ENCODE data around the gene TAL2. TPM values are rescaled to one million over a fixed set of nuclear protein-coding genes. Genes with fewer than 3 reads are reported as not detected.

The TAL2 gene
- total and polyA plus RNA-seq, 2 donors (not counting 3 experiments of a cell fraction or from before 2014, with no cell fraction given): 0.30 TPM; not detected in 1

GRCh38 chr9:105661011-105661410, 1.2 kb upstream of the TAL2 start:
- Histone ChIP-seq H3K9me1 (replicated peaks; ENCODE audit: control insufficient read depth, extremely low read depth, insufficient read depth, low read length) (no peaks in the 10 kb centered on the region), H3K27me3 (ENCODE audit: control insufficient read depth in 2 of 2, insufficient read depth in 2 of 2, low read length in 2 of 2) (peaks cover 7 to 15% of the 10 kb centered on the region in 2 experiments), H4K20me1 (replicated peaks; ENCODE audit: control insufficient read depth, extremely low read depth, insufficient read depth, low read length) (no peaks in the 10 kb centered on the region), H3K9me3 (replicated peaks; ENCODE audit: control insufficient read depth, insufficient read depth, low read length) (no peaks in the 10 kb centered on the region), H3K79me2 (ENCODE audit: control insufficient read depth, insufficient read depth, low read length) (no peaks in the 10 kb centered on the region), H3K4me1 (ENCODE audit: control insufficient read depth, extremely low read depth, insufficient read depth, low read length) (peaks cover 3% of the 10 kb centered on the region), H3K36me3 (ENCODE audit: control insufficient read depth in 2 of 2, extremely low read depth in 1 of 2, insufficient read depth in 2 of 2, low read length in 2 of 2) (no peaks in the 10 kb centered on the region), H2AFZ (ENCODE audit: low read depth, low read length) (no peak overlapping the region), H3K9ac (replicated peaks; ENCODE audit: extremely low read depth, insufficient read depth, low read length) (no peak overlapping the region), H3K27ac (ENCODE audit: insufficient read depth, low read depth, low read length) (no peak overlapping the region), H3K4me3 (replicated peaks in 1 of 3; ENCODE audit: insufficient read depth in 1 of 3, low read depth in 1 of 3, low read length in 3 of 3) (no peak overlapping the region), H3K4me2 (ENCODE audit: insufficient read depth, low read length) (no peak overlapping the region)
- TF ChIP-seq GATA2 (IDR thresholded peaks at IDR 0.05; ENCODE audit: insufficient read depth, insufficient read length, low read depth, low read length) (no peak), FOS (IDR thresholded peaks at IDR 0.05; ENCODE audit: borderline replicate concordance, insufficient read depth, low read length) (no peak), MYC (IDR thresholded peaks at IDR 0.05; ENCODE audit: low read depth, low read length) (no peak), CTCF (IDR thresholded peaks at IDR 0.05; ENCODE audit: extremely low read depth in 1 of 2, insufficient read depth in 1 of 2, low read depth in 1 of 2, low read length in 2 of 2) (no peak), POLR2AphosphoS5 (IDR thresholded peaks at IDR 0.05; ENCODE audit: insufficient read depth, low read depth, low read length) (no peak), JUN (IDR thresholded peaks at IDR 0.05; ENCODE audit: borderline replicate concordance, insufficient read depth, insufficient read length, low read depth) (no peak), MAX (IDR thresholded peaks at IDR 0.05; ENCODE audit: insufficient read depth, insufficient read length) (no peak), POLR2A (IDR thresholded peaks at IDR 0.05; ENCODE audit: low read depth, low read length) (no peak), EZH2 (IDR thresholded peaks at IDR 0.05; ENCODE audit: borderline replicate concordance, low read depth, low read length, severe bottlenecking) (no peak)
- CTCF ChIA-PET: interaction anchor here (1.0 kb wide), 1 partner anchor 57 kb away, joined by 3 read pairs; no protein-coding TSS in a partner anchor
- POLR2A ChIA-PET: no interaction called here
- dilution Hi-C loops (cut with MboI; ENCODE audit: extremely low pct_ligation_motif_present, low sequenced_read_pairs) (no loop called here), intact Hi-C loops (cut with micrococcal nuclease) (no loop called here)
- FAIRE-seq (no peak), DNase-seq (ENCODE audit: low read depth, low spot score) (no peak)
- BruUV-seq (replicated peaks): no TSS peak
